Measurements from ENCODE around the gene CHST7. TPM values are rescaled to one million over a fixed set of nuclear protein-coding genes. Genes with fewer than 3 reads are reported as not detected.
A peak's percentile ranks its signal among the peaks of the same experiment; 100 is the strongest.
"Not testable (repeated sequence)": the region's sequence is repeated elsewhere in the genome, so short reads cannot be mapped to it uniquely, and the experiment has no call there.

The CHST7 gene, protein sequence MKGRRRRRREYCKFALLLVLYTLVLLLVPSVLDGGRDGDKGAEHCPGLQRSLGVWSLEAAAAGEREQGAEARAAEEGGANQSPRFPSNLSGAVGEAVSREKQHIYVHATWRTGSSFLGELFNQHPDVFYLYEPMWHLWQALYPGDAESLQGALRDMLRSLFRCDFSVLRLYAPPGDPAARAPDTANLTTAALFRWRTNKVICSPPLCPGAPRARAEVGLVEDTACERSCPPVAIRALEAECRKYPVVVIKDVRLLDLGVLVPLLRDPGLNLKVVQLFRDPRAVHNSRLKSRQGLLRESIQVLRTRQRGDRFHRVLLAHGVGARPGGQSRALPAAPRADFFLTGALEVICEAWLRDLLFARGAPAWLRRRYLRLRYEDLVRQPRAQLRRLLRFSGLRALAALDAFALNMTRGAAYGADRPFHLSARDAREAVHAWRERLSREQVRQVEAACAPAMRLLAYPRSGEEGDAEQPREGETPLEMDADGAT
- polyA plus RNA-seq (ENCODE audit: insufficient read length in 12 of 12) = 1 to 10 TPM in 10 of 12 donors, not detected in 2; 2.7 to 5.7 (median 3.8) TPM
- long read RNA-seq, donor 1 = 0 reads
- long read RNA-seq, donor 2, partial matches to known transcripts = 0 of 2 reads
- long read RNA-seq, donor 2, other reads (novel, unspliced or antisense) = 0 of 2 reads
- long read RNA-seq, donor 3, partial matches to known transcripts = 0 of 1 reads
- long read RNA-seq, donor 3, other reads (novel, unspliced or antisense) = 0 of 1 reads
- long read RNA-seq, donor 4, partial matches to known transcripts = 0 of 1 reads
- long read RNA-seq, donor 4, other reads (novel, unspliced or antisense) = 0 of 1 reads
- long read RNA-seq, donor 5, transcript CHST7-201 (2 exons, 2,289 nt) = major isoform, 5 of 5 reads
- long read RNA-seq, donor 5, partial matches to known transcripts = 0 of 5 reads
- long read RNA-seq, donor 5, other reads (novel, unspliced or antisense) = 0 of 5 reads
- long read RNA-seq, donor 6, partial matches to known transcripts = 0 of 1 reads
- long read RNA-seq, donor 6, other reads (novel, unspliced or antisense) = 0 of 1 reads
- long read RNA-seq, donor 7 = 0 reads
- long read RNA-seq, donor 8, partial matches to known transcripts = 0 of 2 reads
- long read RNA-seq, donor 8, other reads (novel, unspliced or antisense) = 0 of 2 reads
- long read RNA-seq, donor 9, partial matches to known transcripts = 0 of 1 reads
- long read RNA-seq, donor 9, other reads (novel, unspliced or antisense) = 0 of 1 reads
- long read RNA-seq, donor 10, partial matches to known transcripts = 0 of 3 reads
- long read RNA-seq, donor 10, other reads (novel, unspliced or antisense) = 0 of 3 reads
- long read RNA-seq, donor 11, partial matches to known transcripts = 0 of 2 reads
- long read RNA-seq, donor 11, other reads (novel, unspliced or antisense) = 0 of 2 reads

GRCh38 chrX:46573331-46573891 is at the start of gene CHST7:
CHST7 (plus strand) TSS chrX:46573765; CDS start chrX:46573932, 167 bp downstream.
- DNase-seq = peak; percentile 15

GRCh38 chrX:46528640-46529039 is 44.9 kb upstream of the CHST7 start:
- not testable (repeated sequence) for DNase-seq

- not testable (repeated sequence) for DNase-seq
These were observed 43.7 kb upstream of the CHST7 start for GRCh38 chrX:46529740-46530403.

DNA sequence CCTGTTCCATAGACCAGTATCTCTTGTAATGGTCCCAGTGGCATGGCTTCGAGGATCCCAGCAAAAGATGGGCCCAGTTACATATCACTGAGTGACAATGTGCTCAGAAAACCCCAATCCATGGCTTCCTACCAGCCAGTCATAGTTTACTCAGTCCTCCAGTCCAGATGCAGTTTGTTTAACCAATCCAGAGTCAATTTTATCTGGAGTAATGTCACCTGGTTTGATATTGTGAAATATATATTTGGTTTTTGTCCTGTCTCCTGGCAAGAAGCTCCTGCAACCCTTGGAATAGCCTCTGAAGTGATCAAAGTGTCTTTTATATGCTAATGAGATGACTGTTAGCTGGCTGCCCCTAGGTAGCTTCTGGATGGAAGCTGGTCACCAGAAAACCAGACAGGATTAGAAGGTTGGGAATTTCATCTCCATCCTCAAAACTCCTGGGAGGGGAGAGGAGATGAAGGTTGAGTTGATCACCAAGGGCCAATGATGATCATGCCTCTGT is 43.1 kb upstream of the CHST7 start:
- not testable (repeated sequence) for DNase-seq

DNA sequence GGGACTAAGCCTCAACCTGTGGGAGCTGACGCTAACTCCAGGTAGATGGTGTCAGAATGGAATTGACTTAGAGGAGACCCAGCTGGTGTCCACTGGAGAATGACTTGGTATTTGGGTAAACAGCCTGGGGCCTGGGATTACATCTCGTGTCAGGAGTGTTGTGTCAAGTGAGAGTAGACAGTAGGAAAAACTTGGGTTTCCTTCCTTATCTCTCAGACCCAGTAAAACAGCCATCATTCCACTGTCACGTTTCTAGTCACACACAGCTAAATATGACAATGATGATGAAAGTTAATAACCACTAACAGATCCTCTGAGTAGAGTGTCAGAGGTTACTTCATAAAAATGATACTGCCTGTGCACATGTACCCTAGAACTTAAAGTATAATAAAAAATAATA is 42.1 kb upstream of the CHST7 start:
- no peak for DNase-seq

DNA sequence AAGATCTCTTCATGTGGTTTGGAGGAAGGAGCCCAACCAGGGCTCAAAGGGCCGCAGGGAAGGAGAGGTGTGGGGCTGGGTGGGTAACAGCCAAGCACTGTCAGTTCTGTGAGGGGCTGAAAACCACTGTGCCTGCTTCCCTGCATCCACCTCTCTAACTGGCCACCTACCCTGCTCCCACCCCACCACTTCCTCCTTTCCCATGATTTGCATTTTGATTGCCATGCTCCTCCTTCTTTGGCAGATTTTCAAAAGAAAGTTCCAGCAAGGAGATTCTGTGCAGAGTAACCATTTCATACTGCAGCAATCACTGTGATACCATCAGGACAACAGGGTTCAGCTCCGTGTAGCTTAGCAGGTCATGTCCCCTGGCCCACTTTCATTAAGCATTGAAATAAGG is 30.1 kb upstream of the CHST7 start:
- DNase-seq = no peak

DNA sequence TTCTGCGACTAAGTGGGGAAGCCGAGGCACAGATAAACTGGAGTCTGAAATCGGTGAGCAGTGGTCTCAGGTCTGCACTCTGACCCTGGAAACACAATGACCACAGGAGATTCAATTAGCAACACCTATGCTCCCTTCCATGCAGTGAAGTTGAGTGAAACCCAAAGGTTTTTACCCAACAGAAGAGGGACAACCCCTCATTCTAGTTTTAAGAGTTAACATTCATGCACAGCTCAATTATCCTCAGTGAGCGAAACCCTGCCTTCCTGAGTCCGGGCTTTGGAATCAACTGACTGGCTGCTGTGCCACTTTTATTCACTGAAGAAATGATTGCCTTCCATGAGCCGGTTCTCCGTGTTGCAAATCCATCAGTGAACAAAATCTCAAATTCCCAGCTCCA is 29.0 kb upstream of the CHST7 start:
- not testable (repeated sequence) for DNase-seq

DNA sequence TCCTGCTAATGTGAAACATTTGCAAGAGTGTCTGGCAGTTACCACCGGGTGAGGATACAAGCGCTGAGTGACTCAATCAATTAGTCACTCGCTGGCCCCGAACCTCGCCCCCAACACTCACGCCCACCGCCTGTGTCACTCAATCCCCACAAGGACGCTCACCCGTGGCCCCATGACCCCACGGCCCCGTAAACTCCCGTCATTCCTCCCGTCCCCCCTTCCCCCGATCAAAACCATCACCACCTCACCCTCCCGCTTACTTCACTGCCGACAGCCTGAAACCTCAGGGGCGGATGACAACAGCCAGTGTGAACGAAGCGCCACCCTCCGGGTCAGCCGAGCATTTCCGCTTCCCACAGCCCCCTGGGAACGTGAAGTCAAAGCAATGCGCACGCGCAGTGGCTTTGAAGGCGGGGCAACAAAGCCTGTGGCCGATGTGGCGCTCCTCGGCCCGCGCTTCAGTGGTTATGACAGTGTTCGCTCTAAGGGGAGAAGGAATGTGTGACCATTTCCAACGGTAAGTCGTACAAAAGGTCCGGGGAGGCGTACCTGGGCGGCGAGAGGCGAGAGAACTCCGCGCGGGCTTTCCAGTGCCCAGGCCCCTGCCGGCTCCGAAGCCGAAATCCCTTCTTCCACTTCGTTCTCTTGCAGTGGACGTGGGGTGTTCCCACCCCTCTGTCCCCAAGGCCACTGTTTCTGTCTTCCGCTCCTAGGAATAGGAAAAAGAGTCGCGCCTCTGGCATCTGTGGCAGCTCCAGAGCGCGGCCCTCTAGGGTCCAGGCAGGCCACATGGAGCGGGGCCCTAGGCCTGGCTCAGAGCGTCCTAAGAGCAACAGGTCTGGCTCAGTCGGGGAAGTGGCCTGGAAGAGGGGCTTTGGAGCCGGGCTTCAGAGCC is 28.2 kb upstream of the CHST7 start, which contains the start of gene ZNF674:
Gene ZNF674 (minus strand): TSS at position 311 of the 895 bp plus-strand sequence. CDS start 3,334 bp downstream, outside the sequence.
- peak; percentile 92 for DNase-seq

DNA sequence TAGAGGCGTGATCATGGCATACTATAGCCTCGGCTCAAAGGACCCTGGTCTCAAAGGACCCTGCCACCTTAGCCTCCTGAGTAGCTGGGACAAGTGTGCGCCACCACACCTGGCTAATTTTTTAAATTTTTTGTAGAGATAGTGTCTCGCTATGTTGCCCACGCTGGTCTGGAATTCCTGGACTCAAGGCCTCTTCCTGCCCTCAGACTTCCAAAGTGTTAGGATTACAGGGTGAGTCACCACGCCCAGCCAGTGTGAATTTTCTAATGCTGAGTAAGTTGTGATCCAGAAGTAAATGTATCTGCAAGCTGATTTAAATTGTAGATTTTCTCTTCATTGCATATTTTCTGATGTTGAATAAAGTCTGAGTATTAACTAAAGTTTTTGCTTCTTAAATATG is 25.7 kb upstream of the CHST7 start:
- DNase-seq = no peak

DNA sequence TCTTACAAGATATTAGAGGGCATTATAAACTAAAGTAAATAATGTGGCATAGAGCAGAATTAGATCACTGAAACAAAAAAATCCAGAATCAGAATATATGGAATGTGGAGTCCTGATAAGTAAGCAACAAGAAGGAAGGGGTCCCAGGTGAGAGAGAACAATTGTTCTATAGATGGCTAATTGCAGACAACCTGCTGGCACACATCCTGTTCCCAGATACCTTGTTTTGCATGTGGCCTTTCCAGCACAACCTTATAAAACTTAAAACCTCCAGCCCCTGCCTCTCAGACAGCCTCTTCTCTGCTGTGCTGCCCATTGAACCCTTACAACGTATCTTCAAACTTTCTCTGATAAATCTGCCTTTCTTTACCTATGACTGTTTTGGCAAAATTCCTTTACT is 23.7 kb upstream of the CHST7 start:
- DNase-seq = no peak

- DNase-seq = no peak
These were observed 22.0 kb upstream of the CHST7 start for GRCh38 chrX:46551494-46552128.

DNA sequence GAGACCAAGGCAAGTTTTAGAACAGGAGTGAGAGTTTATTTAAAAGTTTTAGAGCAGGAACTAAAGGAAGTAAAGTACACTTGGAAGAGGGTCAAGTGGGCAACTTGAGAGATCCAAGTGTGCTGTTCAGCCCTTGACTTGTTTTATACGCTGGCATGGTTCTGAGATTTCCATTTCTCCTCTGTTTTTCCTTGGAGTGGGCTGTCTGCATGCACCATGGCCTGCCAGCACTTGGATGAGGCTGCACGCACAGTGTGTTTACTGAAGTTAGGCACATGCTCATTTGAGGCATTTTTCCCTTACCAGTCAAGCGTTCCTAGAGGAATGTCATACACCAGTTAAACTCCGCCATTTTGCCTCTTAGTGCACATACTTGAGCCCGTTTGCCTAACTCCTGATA is 19.6 kb upstream of the CHST7 start:
- DNase-seq = no peak

- DNase-seq = no peak
These were observed 18.6 kb upstream of the CHST7 start for GRCh38 chrX:46554942-46555341.

GRCh38 chrX:46559062-46559461 is 14.5 kb upstream of the CHST7 start:
- DNase-seq = no peak

GRCh38 chrX:46561824-46562657 is 11.5 kb upstream of the CHST7 start:
- DNase-seq = no peak

- DNase-seq = no peak
These were observed 6.2 kb upstream of the CHST7 start for GRCh38 chrX:46567388-46567787.

- DNase-seq = no peak
These were observed 3.9 kb upstream of the CHST7 start for GRCh38 chrX:46569621-46570020.

Measured in muscle of arm (tissue), 14 donors.